Measurements from ENCODE around the gene TMEM150B.

- TF ChIP-seq TAF1 (CRISPR knock-in tag; IDR thresholded peaks at IDR 0.05) (no peak), SRSF9 (IDR thresholded peaks at IDR 0.05; ENCODE audit: borderline replicate concordance, insufficient read depth, low read depth, low read length, poor library complexity, severe bottlenecking) (no peak), ZBTB2 (CRISPR knock-in tag; IDR thresholded peaks at IDR 0.05; ENCODE audit: low read depth) (no peak), PRDM15 (CRISPR knock-in tag; IDR thresholded peaks at IDR 0.05) (no peak), ZNF564 (CRISPR knock-in tag; IDR thresholded peaks at IDR 0.05) (no peak), SIX1 (CRISPR knock-in tag; IDR thresholded peaks at IDR 0.05; ENCODE audit: borderline replicate concordance) (no peak), EZH2 (conservative IDR thresholded peaks at IDR 0.05; ENCODE audit: low read depth, low read length) (no peak), ZMYM2 (CRISPR knock-in tag; IDR thresholded peaks at IDR 0.05) (no peak), MIER3 (CRISPR knock-in tag; IDR thresholded peaks at IDR 0.05; ENCODE audit: borderline replicate concordance) (no peak), PAX8 (CRISPR knock-in tag; IDR thresholded peaks at IDR 0.05; ENCODE audit: borderline replicate concordance) (no peak), ZNF335 (CRISPR knock-in tag; IDR thresholded peaks at IDR 0.05) (no peak)
Observed at GRCh38 chr19:55305491-55305890, 19.6 kb downstream of the TMEM150B start.

Measured in HepG2 (cell line).